Measurements from ENCODE around the gene SPOCK1. TPM values are rescaled to one million over a fixed set of nuclear protein-coding genes. Genes with fewer than 3 reads are reported as not detected.

Gene SPOCK1
- polyA plus RNA-seq, 3 donors: 1.8 to 5.7 (median 2.1) TPM

DNA sequence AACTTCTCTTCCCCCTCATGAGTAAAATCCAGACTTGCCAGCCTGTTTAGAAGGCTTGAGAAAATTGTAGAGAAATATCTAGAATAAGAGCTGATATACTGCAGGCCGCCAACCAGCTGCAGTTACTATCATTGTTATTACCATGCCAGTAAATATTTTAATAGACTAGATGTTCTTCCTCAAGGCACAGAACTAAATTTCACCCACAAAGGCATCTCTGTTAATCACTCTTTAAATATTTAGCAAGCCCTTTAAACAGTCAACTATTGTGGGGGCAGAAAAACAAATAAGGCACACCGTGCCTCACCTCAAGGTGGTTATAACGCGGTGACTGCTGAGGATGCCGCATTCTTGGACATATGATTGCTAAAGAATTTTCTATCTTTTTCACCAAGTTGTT, 147.0 kb downstream of the SPOCK1 start:
- intact Hi-C loops (cut with micrococcal nuclease): no loop called here
- no peaks in the 10 kb centered on the region for H3K79me2 ChIP-seq (ENCODE audit: insufficient read depth, low read length)
- no peaks in the 10 kb centered on the region for H3K9me3 ChIP-seq (replicated peaks in 1 of 2; ENCODE audit: control insufficient read depth in 1 of 2, insufficient read depth in 1 of 2, low read length in 2 of 2)
- no peak overlapping the region for H3K4me3 ChIP-seq (replicated peaks in 1 of 3; ENCODE audit: low read depth in 2 of 3, low read length in 3 of 3)
- peaks cover 4 to 12% (median 6%) of the 10 kb centered on the region in 3 donors for H3K27me3 Mint-ChIP-seq (ENCODE audit: low read depth in 3 of 3)
- TF ChIP-seq, protein P1, sequence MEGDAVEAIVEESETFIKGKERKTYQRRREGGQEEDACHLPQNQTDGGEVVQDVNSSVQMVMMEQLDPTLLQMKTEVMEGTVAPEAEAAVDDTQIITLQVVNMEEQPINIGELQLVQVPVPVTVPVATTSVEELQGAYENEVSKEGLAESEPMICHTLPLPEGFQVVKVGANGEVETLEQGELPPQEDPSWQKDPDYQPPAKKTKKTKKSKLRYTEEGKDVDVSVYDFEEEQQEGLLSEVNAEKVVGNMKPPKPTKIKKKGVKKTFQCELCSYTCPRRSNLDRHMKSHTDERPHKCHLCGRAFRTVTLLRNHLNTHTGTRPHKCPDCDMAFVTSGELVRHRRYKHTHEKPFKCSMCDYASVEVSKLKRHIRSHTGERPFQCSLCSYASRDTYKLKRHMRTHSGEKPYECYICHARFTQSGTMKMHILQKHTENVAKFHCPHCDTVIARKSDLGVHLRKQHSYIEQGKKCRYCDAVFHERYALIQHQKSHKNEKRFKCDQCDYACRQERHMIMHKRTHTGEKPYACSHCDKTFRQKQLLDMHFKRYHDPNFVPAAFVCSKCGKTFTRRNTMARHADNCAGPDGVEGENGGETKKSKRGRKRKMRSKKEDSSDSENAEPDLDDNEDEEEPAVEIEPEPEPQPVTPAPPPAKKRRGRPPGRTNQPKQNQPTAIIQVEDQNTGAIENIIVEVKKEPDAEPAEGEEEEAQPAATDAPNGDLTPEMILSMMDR (IDR thresholded peaks at IDR 0.05): no peak
- H3K4me2 ChIP-seq (replicated peaks; ENCODE audit: extremely low read depth, low read length, poor library complexity, severe bottlenecking): no peak overlapping the region
- DNase-seq: no peak
- H3K36me3 ChIP-seq (replicated peaks in 1 of 2; ENCODE audit: control insufficient read depth in 1 of 2, insufficient read depth in 2 of 2, low read length in 2 of 2): no peaks in the 10 kb centered on the region
- no peak overlapping the region for H3K4me3 Mint-ChIP-seq
- H2AFZ ChIP-seq (ENCODE audit: insufficient read depth, low read depth, low read length, poor library complexity, severe bottlenecking): no peak overlapping the region
- H3K9ac ChIP-seq (ENCODE audit: insufficient read depth, low read length, poor library complexity, severe bottlenecking): no peak overlapping the region
- no peaks in the 10 kb centered on the region for H3K36me3 Mint-ChIP-seq
- H3K27me3 ChIP-seq (ENCODE audit: control insufficient read depth in 2 of 2, insufficient read depth in 2 of 2, low read length in 2 of 2): no peaks in the 10 kb centered on the region
- no peaks in the 10 kb centered on the region for H4K20me1 ChIP-seq (ENCODE audit: insufficient read depth, low read length)
- 87% methylated on average over 4 of the region's 5 CpGs for WGBS (ENCODE audit: insufficient coverage)
- H3K27ac Mint-ChIP-seq: no peak overlapping the region
- no peak overlapping the region for H3K27ac ChIP-seq (ENCODE audit: low read depth in 1 of 2, low read length in 2 of 2)
- no peaks in the 10 kb centered on the region for H3K4me1 Mint-ChIP-seq
- H3K9me3 Mint-ChIP-seq: peaks cover 0 to 7% (median 0%) of the 10 kb centered on the region in 7 donors
- no peaks in the 10 kb centered on the region for H3K4me1 ChIP-seq (ENCODE audit: control insufficient read depth in 1 of 2, insufficient read depth in 2 of 2, low read length in 2 of 2)

- Mint-ChIP-seq H3K27me3 (ENCODE audit: low read depth in 3 of 3) (peaks cover 4 to 10% (median 4%) of the 10 kb centered on the region in 3 donors), H3K9me3 (peaks cover 0 to 3% (median 0%) of the 10 kb centered on the region in 7 donors), H3K27ac (no peak overlapping the region), H3K36me3 (no peaks in the 10 kb centered on the region), H3K4me3 (no peak overlapping the region), H3K4me1 (no peaks in the 10 kb centered on the region)
- Histone ChIP-seq H3K4me2 (replicated peaks; ENCODE audit: extremely low read depth, low read length, poor library complexity, severe bottlenecking) (no peak overlapping the region), H3K4me3 (replicated peaks in 1 of 3; ENCODE audit: low read depth in 2 of 3, low read length in 3 of 3) (no peak overlapping the region), H3K36me3 (replicated peaks in 1 of 2; ENCODE audit: control insufficient read depth in 1 of 2, insufficient read depth in 2 of 2, low read length in 2 of 2) (no peaks in the 10 kb centered on the region), H4K20me1 (ENCODE audit: insufficient read depth, low read length) (no peaks in the 10 kb centered on the region), H3K9ac (ENCODE audit: insufficient read depth, low read length, poor library complexity, severe bottlenecking) (no peak overlapping the region), H3K27me3 (ENCODE audit: control insufficient read depth in 2 of 2, insufficient read depth in 2 of 2, low read length in 2 of 2) (no peaks in the 10 kb centered on the region), H3K79me2 (ENCODE audit: insufficient read depth, low read length) (no peaks in the 10 kb centered on the region), H3K4me1 (ENCODE audit: control insufficient read depth in 1 of 2, insufficient read depth in 2 of 2, low read length in 2 of 2) (no peaks in the 10 kb centered on the region), H2AFZ (ENCODE audit: insufficient read depth, low read depth, low read length, poor library complexity, severe bottlenecking) (no peak overlapping the region), H3K27ac (ENCODE audit: low read depth in 1 of 2, low read length in 2 of 2) (no peak overlapping the region), H3K9me3 (replicated peaks in 1 of 2; ENCODE audit: control insufficient read depth in 1 of 2, insufficient read depth in 1 of 2, low read length in 2 of 2) (no peaks in the 10 kb centered on the region)
- DNase-seq: no peak
- 94% methylated on average over 2 of the region's 6 CpGs for WGBS (ENCODE audit: insufficient coverage)
- TF ChIP-seq, protein P1 (IDR thresholded peaks at IDR 0.05): no peak
- intact Hi-C loops (cut with micrococcal nuclease): no loop called here
These were observed 148.3 kb downstream of the SPOCK1 start for GRCh38 chr5:137350791-137351190.
